Stimulated activated CD8-positive, alpha-beta memory T cell treated with anti-CD3 and anti-CD28 coated beads, Interleukin-12 subunit alpha, Interleukin-12 subunit beta, amount 100 ng/mL, for 24 hours (primary cell): ENCODE measurements around the gene METTL16.
"Not testable (repeated sequence)": the region's sequence is repeated elsewhere in the genome, so short reads cannot be mapped to it uniquely, and the experiment has no call there.

Source experiments
- DNase-seq: peaks from one replicate; pipeline ENCODE4 v3.0.0-alpha.2; 2020; ENCODE audit errors: extremely low read depth

Gene METTL16

DNA sequence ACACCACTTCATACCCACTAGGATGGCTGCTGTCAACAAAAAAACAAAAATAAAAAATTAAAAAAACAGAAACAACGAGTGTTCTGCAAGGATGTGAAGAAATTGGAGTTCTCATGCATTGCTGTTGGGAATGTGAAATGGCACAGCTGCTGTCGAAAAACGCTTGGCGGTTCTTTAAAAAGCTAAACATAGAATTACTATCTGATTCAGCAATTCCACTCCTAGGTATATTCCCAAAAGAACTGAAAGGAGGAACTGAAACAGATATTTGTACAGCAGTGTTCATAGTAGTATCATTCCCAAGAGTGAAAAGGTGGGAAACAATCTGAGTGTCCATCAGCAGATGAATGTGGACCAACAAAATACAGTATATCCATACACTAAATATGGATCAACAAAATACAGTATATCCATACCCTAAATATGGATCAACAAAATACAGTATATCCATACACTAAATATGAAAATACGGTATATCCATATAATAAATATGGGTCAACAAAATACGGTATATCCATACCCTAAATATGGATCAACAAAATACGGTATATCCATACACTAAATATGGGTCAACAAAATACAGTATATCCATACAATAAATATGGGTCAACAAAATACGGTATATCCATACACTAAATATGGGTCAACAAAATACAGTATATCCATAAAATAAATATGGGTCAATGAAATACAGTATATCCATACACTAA is 8.7 kb downstream of the METTL16 start:
- no peak for DNase-seq

DNA sequence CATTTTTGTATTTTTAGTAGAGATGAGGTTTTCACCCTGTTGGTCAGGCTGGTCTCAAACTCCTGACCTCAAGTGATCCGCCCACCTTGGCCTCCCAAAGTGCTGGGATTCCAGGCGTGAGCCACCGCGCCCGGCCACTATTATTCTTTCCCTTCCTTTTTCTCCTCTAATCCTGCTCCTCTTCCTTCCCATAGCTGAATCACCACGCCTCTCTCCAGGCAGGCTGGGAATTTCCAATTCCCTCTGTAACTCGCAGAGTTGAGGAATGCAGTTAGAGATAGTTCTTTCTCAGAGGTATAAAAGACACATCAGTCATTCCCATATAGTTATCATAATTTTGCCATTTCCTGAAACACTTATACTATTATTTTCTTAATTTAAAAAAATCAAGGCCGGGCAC is 11.2 kb downstream of the METTL16 start:
- no peak for DNase-seq

DNA sequence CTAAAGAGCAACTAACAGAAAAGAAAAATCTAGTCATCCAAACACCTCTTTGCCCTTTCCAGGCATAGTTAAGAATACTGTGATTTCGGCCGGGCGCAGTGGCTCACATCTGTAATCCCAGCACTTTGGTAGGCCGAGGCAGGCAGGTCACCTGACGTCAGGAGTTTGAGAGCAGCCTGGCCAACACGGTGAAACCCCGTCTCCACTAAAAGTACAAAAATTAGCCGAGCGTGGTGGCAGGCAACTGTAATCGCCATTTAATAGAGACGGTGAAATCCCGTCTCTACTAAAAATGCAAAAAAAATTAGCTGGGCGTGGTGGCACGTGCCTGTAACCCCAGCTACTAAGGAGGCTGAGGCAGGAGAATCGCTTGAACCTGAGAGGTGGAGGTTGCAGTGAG is 22.4 kb downstream of the METTL16 start:
- not testable (repeated sequence) for DNase-seq

DNA sequence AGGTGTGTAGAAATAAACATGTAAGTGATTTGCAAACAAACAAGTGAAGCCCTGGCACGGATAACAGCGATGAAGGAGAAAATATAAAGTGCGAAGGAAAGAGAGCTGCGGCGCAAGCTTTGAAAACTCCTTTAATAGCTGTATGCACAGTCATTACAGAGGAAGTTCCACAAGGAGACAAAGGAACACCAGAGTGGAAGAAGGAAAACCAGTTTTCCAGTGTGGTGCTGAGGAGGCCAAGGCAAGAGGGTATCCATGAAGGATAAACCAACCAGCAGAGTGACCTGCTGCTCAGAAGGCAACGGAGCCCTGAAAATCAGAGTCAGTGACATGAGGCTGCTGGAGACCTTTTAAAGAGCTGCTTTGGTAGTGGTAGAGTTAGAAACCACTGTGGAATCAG is 24.4 kb downstream of the METTL16 start:
- no peak for DNase-seq

DNA sequence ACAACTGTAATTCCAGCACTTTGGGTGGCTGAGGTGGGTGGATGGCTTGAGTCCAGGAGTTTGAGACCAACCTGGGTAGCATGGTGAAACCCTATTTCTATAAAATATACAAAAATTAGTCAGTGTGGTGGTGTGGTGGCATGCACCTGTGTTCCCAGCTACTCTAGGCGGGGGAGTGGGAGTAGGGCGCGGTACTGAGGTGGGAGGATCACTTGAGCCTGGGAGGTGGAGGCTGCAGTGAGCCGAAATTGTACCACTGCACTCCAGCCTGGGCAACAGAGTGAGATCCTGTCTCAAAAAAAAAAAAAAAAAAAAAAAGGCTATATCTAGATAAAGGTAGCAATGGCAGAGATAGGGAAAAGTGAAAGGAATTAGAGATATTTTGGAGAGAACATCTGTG is 25.0 kb downstream of the METTL16 start:
- not testable (repeated sequence) for DNase-seq

DNA sequence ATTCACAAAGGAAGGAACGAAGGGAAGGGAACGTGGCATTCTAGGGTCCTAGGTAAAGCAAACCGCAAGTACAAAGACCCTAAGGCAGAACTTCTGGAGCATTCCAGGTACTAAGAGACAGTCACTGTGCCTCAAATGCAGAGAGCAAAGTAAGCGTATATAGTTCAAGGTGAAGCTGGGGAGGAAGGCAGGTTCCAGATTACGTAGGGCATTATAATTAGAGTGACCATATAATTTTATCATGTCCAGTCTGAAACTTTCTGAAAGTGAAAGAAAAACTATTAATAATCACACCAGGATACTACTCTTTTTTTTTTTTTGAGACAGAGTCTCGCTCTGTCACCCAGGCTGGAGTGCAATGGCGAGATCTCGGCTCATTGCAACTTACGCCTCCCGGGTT is 25.7 kb downstream of the METTL16 start:
- DNase-seq: no peak

DNA sequence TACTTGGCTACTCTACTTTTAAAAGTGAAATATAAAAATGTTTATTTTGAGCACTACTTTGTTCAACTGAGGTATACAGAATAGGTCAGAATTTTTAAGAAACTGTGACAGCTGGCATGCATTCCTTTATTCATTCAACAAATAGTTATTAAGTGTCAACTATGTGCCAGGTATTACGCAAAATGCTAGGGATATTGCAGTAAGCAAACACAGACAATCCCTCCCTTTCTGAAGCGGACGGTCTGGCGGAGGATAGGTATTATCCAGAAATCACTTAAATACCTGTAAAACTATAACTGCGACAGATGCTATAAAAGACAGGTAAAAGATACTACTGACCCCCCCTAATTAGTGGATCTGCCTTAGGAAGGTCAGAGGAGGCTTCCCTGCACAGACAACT is 26.1 kb downstream of the METTL16 start:
- no peak for DNase-seq

DNA sequence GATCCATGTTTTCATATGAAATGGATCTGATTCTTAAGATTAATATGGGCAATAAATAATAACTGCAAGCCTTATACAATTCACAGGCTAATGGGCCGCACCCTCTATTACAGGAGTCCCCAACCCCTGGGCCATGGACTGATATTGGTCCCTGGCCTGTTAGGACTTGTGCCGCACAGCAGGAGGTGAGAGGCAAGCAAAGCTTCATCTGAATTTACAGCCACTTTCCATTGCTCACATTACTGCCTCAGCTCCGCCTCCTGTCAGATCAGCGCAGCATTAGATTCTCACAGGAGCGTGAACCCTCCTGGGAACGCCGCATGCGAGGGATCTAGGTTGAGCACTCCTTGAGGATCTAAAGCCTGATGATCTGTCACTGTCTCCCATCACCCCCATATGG is 26.8 kb downstream of the METTL16 start:
- DNase-seq: no peak

DNA sequence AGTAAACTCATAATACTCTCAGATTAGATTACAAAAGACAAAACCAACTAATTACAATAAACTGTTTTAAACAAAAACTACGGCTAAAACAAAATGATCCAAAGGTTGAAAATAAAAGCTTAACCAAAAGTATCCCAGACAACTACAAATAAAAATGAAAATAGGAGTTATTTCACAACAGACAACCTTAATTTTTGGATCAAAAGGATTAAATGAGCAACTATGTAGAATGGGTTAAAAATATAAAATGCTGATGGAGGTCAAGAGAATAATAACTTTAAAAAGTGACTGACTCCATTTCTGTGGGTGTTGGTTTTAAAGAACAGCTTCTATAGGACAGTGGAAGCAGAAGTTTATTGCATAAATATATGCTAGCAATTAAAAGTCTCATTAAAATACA is 28.6 kb downstream of the METTL16 start:
- no peak for DNase-seq

DNA sequence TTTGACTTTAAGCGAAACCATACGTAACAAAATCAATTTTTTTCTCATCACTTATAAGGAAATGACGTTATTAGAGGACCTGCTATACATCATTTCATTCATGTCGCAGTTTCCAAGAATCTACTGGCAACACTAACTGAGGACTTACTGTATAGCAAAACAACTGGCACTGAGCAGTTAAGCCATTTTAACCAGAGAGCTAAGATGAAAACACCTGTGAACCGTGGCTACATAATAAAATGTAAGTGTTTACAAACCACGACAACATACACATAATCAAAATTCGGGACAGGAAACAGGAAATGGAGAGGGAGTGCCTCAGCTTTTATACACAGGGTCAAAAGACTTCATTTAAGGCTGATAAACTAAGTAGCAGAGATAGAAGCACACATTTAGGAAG is 29.5 kb downstream of the METTL16 start:
- DNase-seq: no peak

DNA sequence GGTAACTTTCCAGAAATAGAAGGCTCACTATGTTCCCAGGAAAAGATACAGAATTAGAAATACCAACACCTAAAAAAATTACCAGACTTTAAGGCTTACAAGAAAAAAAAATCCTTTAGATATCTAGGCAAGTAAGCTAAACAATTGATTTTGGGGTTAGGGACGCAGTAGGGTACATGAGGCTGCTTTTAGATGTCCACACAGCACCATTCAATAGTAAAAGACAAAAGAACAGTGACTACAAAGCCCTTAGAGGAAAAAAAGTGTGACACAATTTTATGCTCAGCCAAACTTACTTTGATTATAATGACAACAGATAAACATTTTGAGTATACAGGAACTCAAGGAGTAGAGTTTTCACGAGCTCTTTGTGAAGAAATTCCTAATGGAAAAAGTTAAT is 29.9 kb downstream of the METTL16 start:
- no peak for DNase-seq

DNA sequence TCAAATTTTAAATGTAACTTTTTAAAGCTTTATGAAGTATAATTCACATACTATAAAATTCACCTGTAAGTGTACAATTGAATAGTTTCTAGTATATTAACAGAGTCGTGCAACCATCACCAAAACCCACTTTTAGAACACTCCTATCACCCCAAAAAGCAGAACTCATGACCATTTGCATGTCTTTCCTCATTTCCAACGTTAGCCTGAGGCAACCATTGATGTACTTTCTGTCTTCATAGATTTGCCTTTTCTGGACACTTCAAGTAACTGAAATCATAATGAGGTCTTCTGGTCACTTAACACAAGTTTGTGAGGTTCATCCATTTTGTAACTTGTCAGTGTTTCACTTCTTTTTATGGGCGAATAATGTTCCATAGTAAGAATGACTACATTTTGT is 33.2 kb downstream of the METTL16 start:
- no peak for DNase-seq

DNA sequence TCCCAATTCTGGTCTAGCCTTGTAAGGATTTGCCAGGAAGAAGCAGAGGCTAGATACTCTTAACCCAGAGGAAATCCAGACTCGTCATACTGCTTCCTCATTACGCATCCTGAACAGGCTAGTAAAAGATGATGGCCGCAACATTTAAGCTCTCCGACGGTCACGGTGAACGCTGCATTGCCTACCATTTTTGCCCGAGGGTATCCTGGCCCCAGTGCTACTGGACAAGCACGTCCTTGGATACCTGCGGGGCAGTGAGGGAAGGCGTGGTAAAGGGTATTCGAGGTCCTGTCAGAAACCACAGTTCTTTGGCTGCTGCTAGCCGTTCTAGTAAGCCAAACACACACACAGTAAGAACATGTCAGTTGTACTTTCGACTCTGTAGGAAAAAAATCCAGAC is 36.6 kb downstream of the METTL16 start:
- no peak for DNase-seq

DNA sequence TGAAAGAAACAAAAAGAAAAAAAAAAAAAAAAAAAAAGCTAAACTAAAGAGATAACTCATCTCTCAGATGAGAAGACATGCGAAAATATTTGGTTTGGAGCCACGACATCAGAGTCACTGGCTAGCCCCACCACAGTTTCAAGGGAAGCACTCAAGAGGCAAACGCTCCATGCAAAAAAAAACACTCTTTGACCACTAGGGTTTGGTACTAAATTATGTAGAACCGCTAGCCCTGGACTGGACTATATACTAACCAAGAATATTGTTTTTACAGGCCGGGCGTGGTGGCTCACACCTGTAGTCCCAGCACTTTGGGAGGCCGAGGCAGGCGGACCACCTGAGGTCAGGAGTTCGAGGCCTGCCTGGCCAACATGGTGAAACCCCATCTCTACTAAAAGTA is 37.3 kb downstream of the METTL16 start:
- DNase-seq: no peak

DNA sequence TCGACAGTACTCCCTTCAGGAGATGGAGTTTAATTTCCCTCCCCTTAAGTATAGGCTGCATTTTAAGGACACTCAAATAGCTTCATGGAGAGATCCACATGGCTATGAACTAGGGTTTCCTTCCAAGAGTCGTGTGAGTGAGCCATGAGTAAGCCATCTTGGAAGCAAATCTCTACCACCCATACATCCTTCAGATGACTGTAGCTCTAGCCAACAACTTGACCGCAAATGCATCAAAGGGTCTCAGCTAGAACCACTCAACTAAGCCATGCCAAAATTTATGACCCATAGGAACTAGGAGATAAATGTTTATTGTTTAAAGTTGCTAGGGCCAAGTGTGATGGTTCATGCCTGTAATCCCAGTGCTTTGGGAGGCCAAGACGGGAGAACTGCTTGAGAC is 43.4 kb downstream of the METTL16 start:
- DNase-seq: no peak

DNA sequence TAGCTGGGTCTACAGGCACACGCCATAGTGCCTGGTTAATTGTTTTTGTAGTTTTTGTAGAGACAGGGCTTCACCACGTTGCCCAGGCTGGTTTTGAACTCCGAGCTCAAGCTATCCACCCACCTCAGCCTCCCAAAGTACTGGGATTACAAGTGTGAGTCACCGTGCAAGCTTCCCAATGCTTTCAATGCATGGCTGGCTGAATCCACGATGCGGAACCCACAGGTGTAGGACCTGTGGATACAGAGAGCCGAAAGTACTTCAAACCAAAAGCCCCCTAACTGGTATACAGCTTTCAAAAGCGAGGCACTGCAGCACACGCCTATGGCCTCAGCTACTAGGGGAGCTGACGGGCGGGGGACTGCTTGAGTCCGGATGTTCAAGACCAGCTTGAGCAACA is 44.8 kb downstream of the METTL16 start:
- DNase-seq: no peak

DNA sequence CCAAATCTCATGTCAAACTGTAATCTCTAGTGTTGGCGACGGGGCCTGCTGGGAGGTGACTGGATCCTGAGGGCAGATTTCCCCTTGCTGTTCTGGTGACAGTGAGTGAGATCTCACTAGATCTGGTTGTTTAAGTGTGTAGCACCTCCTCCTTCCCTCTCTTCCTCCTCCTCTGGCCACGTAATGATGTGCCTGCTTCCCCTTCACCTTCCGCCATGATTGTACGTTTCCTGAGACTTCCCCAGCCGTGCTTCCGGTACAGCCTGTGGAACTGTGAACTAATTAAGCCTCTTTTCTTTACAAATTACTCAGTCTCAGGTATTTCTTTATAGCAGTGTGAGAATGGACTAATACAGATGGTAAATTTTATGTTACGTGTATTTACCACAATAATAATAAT is 49.2 kb downstream of the METTL16 start:
- DNase-seq: no peak

DNA sequence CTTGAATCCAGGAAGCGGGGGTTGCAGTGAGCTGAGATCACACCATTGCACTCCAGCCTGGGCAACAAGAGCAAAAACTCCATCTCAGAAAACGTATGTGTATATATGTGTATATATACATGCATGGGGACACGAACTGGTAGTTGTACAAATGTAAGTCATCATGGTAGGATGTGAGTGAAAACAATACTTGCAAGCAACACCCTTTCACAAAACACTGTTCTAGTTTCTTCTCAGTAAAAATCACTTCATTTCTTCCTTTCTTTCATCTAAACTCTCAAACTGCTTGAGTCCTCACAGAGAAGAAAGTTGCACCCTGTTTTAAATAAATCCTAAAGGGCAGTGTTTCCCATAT is 51.8 kb downstream of the METTL16 start:
- DNase-seq: no peak

DNA sequence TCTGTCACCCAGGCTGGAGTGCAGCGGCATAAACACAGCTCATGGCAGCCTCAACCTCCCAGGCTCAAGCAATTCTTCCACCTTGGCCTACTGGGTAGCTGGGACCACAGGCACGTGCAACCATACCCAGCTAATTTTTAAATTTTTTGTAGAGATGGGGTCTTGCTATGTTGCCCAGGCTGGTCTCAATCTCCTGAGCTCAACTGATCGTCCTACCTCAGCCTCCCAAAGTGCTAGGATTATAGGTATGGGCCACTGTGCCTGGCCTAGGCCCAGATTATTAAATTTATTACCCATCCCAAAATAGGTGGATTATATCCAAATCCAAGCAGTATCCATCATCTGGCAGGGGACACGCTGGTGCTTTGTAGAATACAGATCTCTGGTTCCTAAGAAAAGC is 53.8 kb downstream of the METTL16 start:
- DNase-seq: no peak

DNA sequence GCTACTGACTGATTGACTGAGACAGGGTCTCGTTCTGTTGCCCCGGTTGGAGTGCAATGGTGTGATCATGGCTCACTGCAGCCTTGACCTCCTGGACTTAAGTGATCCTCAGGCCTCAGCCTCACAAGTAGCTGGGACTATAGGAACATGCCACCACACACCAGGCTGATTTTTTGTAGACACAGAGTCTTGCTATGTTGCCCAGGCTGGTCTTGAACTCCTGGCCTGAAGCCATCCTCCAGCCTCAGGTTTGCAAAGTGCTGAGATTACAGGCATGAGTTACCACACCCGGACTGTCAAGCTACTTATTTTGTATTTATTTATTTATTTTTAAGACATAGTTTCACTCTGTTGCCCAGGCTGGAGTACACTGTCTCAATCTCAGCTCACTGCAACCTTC is 55.2 kb downstream of the METTL16 start:
- no peak for DNase-seq

DNA sequence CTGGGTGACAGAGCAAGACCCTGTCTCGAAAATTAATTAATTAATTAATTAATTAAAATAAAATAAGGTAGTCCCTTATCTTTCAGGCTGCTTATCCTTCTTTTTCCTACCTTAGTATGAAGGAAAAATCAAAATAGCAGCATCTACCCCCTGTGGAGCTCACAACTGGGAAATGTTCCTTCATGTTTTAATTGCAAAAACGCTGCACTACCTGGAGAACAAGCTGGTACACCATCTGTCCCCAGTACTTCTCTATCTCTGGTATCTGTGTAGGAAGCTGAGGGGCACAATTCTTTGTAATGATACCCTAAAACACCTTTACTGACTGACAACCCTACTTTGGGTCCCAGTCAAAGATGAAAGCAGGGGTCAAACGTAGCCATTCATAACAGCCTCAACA is 55.7 kb downstream of the METTL16 start:
- no peak for DNase-seq

DNA sequence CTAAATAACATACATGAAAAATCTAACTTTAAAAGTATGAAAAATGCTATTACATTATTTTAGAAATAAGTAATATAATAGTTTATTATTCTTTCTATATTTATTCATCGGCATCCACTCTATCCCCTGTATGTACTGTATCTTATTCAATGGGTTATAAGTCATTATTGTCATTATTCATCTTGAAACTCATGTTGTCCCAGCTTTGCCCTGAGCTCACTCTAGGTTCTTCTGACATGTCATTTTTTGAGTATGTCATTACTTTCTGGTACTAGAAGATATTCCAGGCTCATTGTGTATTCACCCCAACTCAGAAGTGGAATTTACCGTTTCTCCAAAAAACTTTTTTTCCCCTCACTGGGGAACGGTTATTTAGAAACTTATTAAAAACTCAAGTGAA is 57.8 kb downstream of the METTL16 start:
- no peak for DNase-seq

DNA sequence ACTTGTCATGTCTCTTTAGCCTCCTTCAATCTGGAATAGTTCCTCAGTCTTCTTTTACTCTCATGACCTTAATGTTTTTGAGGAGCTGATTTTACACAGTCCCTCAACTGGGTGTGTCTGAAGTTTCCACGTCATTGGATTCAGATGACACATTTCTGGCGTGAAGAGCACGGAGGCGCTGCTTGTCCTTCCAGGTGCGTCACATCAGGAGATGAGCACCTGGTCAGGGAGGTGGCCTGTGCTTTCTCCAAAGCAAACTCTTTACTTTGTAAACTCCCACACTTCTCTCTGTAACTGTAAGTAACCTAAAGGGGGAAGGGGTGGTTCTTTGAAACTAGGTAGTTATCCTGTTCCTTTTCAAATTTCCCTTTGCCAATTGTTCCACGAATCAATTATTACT is 58.4 kb downstream of the METTL16 start:
- DNase-seq: no peak

DNA sequence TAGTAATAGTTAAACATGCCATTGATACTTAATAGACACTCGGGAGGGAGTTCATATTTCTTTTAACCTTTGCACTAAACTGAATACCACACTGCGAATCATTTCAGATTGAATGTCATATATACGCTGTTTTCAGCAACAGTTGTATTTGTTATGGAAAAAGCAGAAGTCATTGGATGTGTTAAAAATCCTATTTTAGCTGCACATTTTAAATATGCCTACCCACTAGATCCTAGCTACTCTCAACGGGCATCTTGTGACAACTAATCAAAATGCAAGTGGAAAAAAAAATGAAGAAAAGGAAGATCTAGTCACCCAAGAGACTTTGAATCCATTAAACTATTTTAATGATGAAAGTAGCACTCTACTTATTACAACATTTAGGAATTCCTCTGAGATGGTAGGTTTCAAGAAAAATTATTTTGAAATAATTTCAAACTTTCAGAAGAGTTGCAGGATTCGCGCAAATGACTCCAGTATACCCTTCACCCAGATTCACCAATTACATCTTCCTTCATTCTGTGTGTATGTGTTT is 59.4 kb downstream of the METTL16 start:
- no peak for DNase-seq
